PC-3 (cell line): ENCODE measurements around the gene SLC25A39. TPM values are rescaled to one million over a fixed set of nuclear protein-coding genes. Genes with fewer than 3 reads are reported as not detected.

Experiments used
- ATAC-seq: fragments of 200-7000 bp; cut with Tn5 transposase; 2 replicates; pipeline ENCODE4 v1.9.1; 2020; ENCODE audit warnings: mild to moderate bottlenecking, moderate library complexity
- BruUV-seq: library from RNA; stranded (reverse); fragments of 400-500 nt; replicated peaks from 2 replicates; lab custom pipeline; 2021; lab: Mats Ljungman, UMichigan
- CTCF ChIA-PET: fragments of 300-600 bp; sonication (Branson Sonifier 250); formaldehyde crosslinking; loops from one replicate; lab custom pipeline; 2022; ENCODE audit warnings: antibody characterized with exemption; lab: Charles Lee
- POLR2A ChIA-PET: fragments of 300-600 bp; sonication (Branson Sonifier 250); formaldehyde crosslinking; loops from one replicate; lab custom pipeline; 2022; ENCODE audit warnings: antibody characterized with exemption; ENCODE audit not compliant: unreplicated experiment; lab: Charles Lee
- DNase-seq: peaks from one replicate; pipeline ENCODE4 v3.0.0-alpha.2; 2015
- H2AFZ ChIP-seq: fragments of 300-600 bp; sonication (generic); 2 replicates; pipeline ENCODE4 v1.6.0; 2016; ENCODE audit warnings: antibody characterized with exemption, low read length
- H3F3A ChIP-seq: fragments of 300-600 bp; sonication (generic); one replicate; pipeline ENCODE4 v1.6.0; 2017; ENCODE audit warnings: antibody characterized with exemption, low read length, control low read depth, mild to moderate bottlenecking; ENCODE audit not compliant: unreplicated experiment
- H3K27ac ChIP-seq: fragments of 300-600 bp; sonication (generic); 2 replicates; pipeline ENCODE4 v1.5.1; 2016; ENCODE audit warnings: mild to moderate bottlenecking, low read length
- H3K27me3 ChIP-seq: fragments of 300-600 bp; sonication (generic); 2 replicates; pipeline ENCODE4 v1.6.1; 2016; ENCODE audit warnings: low read length, mixed read lengths
- H3K36me3 ChIP-seq: fragments of 300-600 bp; sonication (generic); 2 replicates; pipeline ENCODE4 v1.6.1; 2016; ENCODE audit warnings: low read depth, mixed run types, low read length, mixed read lengths
- H3K4me1 ChIP-seq: fragments of 300-600 bp; sonication (generic); 2 replicates; pipeline ENCODE4 v1.5.1; 2016; ENCODE audit warnings: low read length; ENCODE audit not compliant: insufficient read depth
- H3K4me2 ChIP-seq: fragments of 300-600 bp; sonication (generic); 2 replicates; pipeline ENCODE4 v1.6.0; 2016; ENCODE audit warnings: low read length
- H3K4me3 ChIP-seq: fragments of 300-600 bp; sonication (generic); 2 replicates; pipeline ENCODE4 v1.5.1; 2016; ENCODE audit warnings: mild to moderate bottlenecking, low read length, mixed read lengths
- H3K79me2 ChIP-seq: fragments of 300-600 bp; sonication (generic); 2 replicates; pipeline ENCODE4 v1.6.1; 2017; ENCODE audit warnings: low read length, mixed read lengths
- H3K9ac ChIP-seq: fragments of 300-600 bp; sonication (generic); 2 replicates; pipeline ENCODE4 v1.6.0; 2016; ENCODE audit warnings: mild to moderate bottlenecking, low read length
- H3K9me2 ChIP-seq: fragments of 300-600 bp; sonication (generic); replicated peaks from 2 replicates; pipeline ENCODE4 v1.6.1; 2016; ENCODE audit warnings: mixed run types, low read length, mixed read lengths
- H3K9me3 ChIP-seq: fragments of 300-600 bp; sonication (generic); 2 replicates; pipeline ENCODE4 v1.6.1; 2016; ENCODE audit warnings: low read length, mixed read lengths
- H4K20me1 ChIP-seq: fragments of 300-600 bp; sonication (generic); 2 replicates; pipeline ENCODE4 v1.6.1; 2016; ENCODE audit warnings: low read length, mixed read lengths
- CTCF ChIP-seq: fragments of 300-600 bp; sonication (generic); conservative IDR thresholded peaks from 2 replicates; pipeline ENCODE4 v1.5.1; 2017; ENCODE audit warnings: antibody characterized with exemption, low read depth, mild to moderate bottlenecking, low read length
- EZH2 ChIP-seq: fragments of 300-600 bp; sonication (generic); IDR thresholded peaks from one replicate; pipeline ENCODE4 v1.6.1; 2017; ENCODE audit warnings: antibody characterized with exemption, mild to moderate bottlenecking, low read length; ENCODE audit not compliant: unreplicated experiment
- EZH2phosphoT487 ChIP-seq: fragments of 300-600 bp; sonication (generic); IDR thresholded peaks from 2 replicates; pipeline ENCODE4 v1.6.1; 2018; ENCODE audit warnings: mild to moderate bottlenecking, antibody characterized with exemption, low read length, borderline replicate concordance
- intact Hi-C: fragments of 100-400 bp; cut with micrococcal nuclease; formaldehyde crosslinking; loops from 2 replicates; pipeline ENCODE4 v1.9.0; 2023
- total RNA-seq: library from RNA; depleted of rRNA; stranded (reverse); fragments of >200 nt; gene quantifications from 2 replicates; pipeline ENCODE4 v1.2.3, GENCODE V29; 2014

SLC25A39 gene
- total RNA-seq, 1 experiment from 2014 or later, result 726 TPM

- no peaks in the 10 kb centered on the region for H4K20me1 ChIP-seq
- H3K27me3 ChIP-seq, result no peaks in the 10 kb centered on the region
- no peak overlapping the region for H3K9ac ChIP-seq
- H3K79me2 ChIP-seq, result peaks cover 2% of the 10 kb centered on the region
- H3K36me3 ChIP-seq, result peaks cover 13% of the 10 kb centered on the region; the same call in 1 of the 2 replicates
- TF ChIP-seq EZH2, result no peak
- TF ChIP-seq EZH2phosphoT487, result no peak
- H3K4me2 ChIP-seq, result no peak overlapping the region
- H3K9me2 ChIP-seq, result no peaks in the 10 kb centered on the region
- H3K4me1 ChIP-seq, result no peaks in the 10 kb centered on the region; the same call in 1 of the 2 replicates
- ATAC-seq, result no peak
- H3K27ac ChIP-seq, result no peak overlapping the region
- H2AFZ ChIP-seq, result no peak overlapping the region
- POLR2A ChIA-PET, result no interaction called here
- BruUV-seq, result no TSS peak
- CTCF ChIA-PET, result interaction anchor here (0.6 to 0.8 kb wide), 2 partner anchors 9 to 143 kb away, joined by 3 to 13 read pairs; no protein-coding TSS in a partner anchor
- H3K9me3 ChIP-seq, result no peaks in the 10 kb centered on the region
- DNase-seq, result no peak
- no peak overlapping the region for H3K4me3 ChIP-seq
- H3F3A ChIP-seq, result no peaks in the 10 kb centered on the region
- intact Hi-C loops, result no loop called here
Observed at GRCh38 chr17:44351464-44351863, 26.8 kb upstream of the SLC25A39 start.

GRCh38 chr17:44350733-44351226 lies 26.2 kb upstream of the SLC25A39 start:
- DNase-seq (peak; percentile 78), ATAC-seq (peak; percentile 77)
- Histone ChIP-seq H2AFZ (no peak overlapping the region), H3K36me3 (peaks cover 13% of the 10 kb centered on the region; the same call in 1 of the 2 replicates), H3K9me3 (no peaks in the 10 kb centered on the region), H3K27ac (no peak overlapping the region), H3K9me2 (no peaks in the 10 kb centered on the region), H3K79me2 (peaks cover 9% of the 10 kb centered on the region), H3K4me2 (no peak overlapping the region), H3K9ac (no peak overlapping the region), H3F3A (no peaks in the 10 kb centered on the region), H3K27me3 (no peaks in the 10 kb centered on the region), H3K4me1 (peaks cover 4% of the 10 kb centered on the region; the same call in 1 of the 2 replicates), H3K4me3 (no peak overlapping the region), H4K20me1 (no peaks in the 10 kb centered on the region)
- BruUV-seq, result no TSS peak
- intact Hi-C loops, result no loop called here
- ChIA-PET POLR2A (interaction anchor here (0.6 kb wide), 1 partner anchor 71 kb away, joined by 3 read pairs; no protein-coding TSS in a partner anchor), CTCF (no interaction called here)
- TF ChIP-seq EZH2 (no peak), CTCF (peak; percentile 89)

- DNase-seq, result no peak
- H3K4me2 ChIP-seq, result no peak overlapping the region
- no peak for TF ChIP-seq CTCF
- TF ChIP-seq EZH2, result no peak
- TF ChIP-seq EZH2phosphoT487, result no peak
- no peaks in the 10 kb centered on the region for H4K20me1 ChIP-seq
- BruUV-seq, result no TSS peak
- ChIA-PET CTCF (no interaction called here), POLR2A (interaction anchor here (0.6 kb wide), 1 partner anchor 174 kb away, joined by 3 read pairs; no protein-coding TSS in a partner anchor)
- no peaks in the 10 kb centered on the region for H3K9me2 ChIP-seq
- no peak overlapping the region for H2AFZ ChIP-seq
- H3K79me2 ChIP-seq, result peaks cover 15% of the 10 kb centered on the region
- no peaks in the 10 kb centered on the region for H3K27me3 ChIP-seq
- H3K4me3 ChIP-seq, result no peak overlapping the region
- H3K9ac ChIP-seq, result no peak overlapping the region
- H3K9me3 ChIP-seq, result no peaks in the 10 kb centered on the region
- H3K4me1 ChIP-seq, result peaks cover 4% of the 10 kb centered on the region; the same call in 1 of the 2 replicates
- no peak for ATAC-seq
- intact Hi-C loops, result no loop called here
- H3K27ac ChIP-seq, result no peak overlapping the region
- H3F3A ChIP-seq, result no peaks in the 10 kb centered on the region
- peaks cover 13% of the 10 kb centered on the region; the same call in 1 of the 2 replicates for H3K36me3 ChIP-seq
Observed at GRCh38 chr17:44349553-44350070, 25.0 kb upstream of the SLC25A39 start.
